HG03135 (cell line): ENCODE data around the gene MSH4.
"Not testable (repeated sequence)": the region's sequence is repeated elsewhere in the genome, so short reads cannot be mapped to it uniquely, and the experiment has no call there.

Experiments
- ATAC-seq: cut with Tn5 transposase; IDR thresholded peaks from one replicate; pipeline ENCODE4 v1.9.1; 2021; ENCODE audit warnings: mild to moderate bottlenecking, moderate library complexity; ENCODE audit not compliant: unreplicated experiment

Gene MSH4

DNA sequence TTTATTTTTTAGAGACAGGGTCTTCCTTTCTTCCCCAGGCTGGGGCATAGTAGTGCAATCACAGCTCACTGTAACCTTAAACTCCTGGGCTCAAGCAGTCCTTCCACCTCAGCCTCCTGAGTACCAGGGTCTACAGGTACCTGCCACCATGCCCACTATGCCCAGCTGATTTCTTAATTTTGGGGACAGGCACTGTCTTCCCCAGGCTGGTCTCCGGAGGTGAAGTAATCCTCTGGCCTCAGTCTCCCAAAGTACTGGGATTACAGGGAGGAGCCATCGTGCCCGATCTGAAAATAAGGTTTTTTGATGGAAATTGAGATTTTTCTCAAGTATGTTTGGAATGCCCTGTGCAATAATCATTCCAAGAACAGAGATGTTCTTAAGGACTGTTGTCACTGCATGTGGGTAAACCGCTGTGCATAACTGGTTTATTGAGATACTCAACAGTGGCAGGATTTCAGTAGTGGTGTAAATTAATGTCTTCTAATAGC, 934 bp upstream of the MSH4 start:
- ATAC-seq = no peak

DNA sequence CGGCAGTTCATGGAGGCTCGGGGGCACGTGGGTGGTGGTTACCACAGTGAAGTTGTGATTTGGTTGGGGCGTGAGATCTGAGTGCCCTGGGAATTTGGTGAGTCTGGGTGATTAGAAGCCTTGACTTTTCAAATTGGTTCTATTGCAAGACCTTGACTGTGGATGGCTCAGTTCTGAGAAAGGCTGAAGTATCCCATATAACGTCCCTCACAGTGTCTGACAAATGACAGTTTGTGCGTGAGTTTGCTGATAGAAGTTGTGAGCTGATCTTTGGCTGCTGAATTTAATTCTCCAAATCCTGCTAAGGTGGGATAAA, 549 bp downstream of the MSH4 start:
- no peak for ATAC-seq

DNA sequence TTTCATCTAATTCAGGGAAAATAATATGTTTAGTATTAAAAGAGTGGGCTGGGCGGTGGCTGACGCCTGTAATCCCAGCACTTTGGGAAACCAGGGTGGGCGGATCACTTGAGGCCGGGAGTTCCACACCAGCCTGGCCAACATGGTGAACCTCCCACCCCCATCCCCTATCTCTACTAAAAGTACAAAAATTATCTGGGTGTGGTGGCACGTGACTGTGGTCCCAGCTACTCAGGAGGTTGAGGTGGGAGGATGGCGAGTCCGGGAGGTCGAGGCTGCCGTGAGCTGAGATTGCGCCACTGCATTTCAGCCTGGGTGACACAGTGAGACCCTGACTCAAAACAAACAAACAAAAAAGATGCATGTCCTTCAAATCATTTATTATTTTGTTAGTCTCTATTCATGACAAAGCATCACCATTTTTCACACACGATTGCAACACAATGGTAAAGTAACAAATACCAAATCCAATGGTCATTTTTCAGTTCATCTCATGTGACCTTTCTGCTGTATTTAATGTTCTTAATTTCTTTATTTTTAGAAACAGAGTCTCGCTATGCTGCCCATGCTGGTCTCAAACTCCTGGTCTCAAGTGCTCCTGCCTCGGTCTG, 1.0 kb downstream of the MSH4 start:
- ATAC-seq = no peak

DNA sequence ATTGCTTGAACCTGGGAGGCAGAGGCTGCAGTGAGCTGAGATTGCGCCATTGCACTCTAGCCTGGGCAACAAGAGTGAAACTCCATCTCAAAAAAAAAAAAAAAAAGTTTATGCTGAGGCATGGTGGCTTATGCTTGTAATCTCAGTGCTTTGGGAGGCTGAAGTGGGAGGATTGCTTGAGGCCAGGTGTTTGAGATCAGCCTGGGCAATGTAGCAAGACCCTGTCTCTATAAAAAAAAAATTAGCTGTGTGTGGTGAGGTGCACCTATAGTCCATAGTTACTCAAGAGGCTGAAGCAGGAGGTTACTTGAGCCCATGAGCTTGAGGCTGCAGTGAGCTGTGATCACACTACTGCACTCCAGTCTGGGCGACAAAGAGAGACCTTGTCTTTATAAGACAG, 4.8 kb downstream of the MSH4 start:
- not testable (repeated sequence) for ATAC-seq

DNA sequence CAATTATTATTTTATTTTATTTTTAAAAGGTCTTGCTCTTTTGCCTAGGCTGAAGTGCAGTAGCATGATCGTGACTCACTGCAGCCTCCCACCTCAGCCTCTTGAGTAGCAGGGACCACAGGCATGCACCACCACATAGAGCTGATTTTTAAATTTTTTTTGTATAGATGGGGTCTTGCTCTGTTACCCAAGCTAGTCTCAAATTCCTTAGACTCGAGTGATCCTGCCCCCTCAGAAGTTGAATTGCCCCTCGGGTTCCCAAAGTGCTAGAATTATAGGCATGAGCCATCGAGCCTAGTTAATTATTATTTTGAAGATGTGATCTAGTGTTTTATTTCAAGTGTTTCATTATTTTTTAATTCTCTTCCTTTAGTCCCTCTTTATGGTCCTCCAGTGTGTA, 12.2 kb downstream of the MSH4 start:
- no peak for ATAC-seq

DNA sequence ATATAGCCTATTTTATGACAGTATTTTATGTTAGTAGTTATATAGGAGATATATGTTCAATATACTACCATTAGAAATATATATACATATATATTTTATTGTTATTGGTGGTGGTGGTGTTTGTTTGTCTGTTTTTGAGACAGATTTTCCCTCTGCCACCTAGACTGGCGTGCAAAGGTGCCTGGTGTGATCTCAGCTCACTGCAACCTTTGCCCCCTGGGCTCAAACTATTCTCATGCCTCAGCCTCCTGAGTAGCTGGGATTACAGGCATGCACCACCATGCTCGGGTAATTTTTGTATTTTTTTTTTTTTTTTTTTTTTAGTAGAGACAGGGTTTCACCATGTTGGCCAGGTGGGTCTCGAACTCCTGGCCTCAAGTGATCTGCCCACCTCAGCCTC, 13.4 kb downstream of the MSH4 start:
- ATAC-seq = not testable (repeated sequence)

DNA sequence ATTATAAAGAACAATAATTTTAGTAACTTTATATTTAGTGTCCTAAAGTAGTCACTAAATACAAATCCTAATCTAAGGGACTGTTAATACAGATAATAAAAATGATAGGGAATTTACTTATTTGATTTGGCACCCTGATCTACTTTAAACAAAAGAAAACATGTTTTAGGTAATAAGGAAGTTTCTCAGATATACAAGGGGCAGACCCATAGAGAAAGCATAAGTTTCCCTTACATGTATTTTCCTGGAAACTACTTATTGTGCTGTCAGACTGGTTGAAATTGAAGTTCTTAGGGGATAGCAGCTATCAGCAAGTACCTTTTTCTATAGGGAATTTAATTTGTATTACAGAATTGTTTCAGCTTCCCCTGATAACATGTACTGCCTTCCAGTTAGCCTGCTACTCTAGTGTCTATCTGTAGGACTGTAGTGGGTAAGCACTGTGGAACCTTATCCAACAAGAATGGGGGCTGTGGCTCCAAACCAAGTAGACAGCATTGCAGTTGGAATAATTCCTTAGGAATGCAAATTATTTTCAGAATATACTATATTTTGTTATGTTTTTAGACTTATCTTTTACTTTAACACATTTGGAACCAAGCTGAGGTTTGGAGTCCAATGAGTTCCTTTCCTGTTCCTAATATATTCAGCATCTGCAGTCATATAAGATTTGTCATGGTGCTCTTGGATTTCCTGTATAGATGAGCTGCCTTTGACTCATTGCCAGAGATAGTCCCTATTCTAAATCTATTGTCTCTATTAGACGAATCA, 14.7 kb downstream of the MSH4 start:
- no peak for ATAC-seq

DNA sequence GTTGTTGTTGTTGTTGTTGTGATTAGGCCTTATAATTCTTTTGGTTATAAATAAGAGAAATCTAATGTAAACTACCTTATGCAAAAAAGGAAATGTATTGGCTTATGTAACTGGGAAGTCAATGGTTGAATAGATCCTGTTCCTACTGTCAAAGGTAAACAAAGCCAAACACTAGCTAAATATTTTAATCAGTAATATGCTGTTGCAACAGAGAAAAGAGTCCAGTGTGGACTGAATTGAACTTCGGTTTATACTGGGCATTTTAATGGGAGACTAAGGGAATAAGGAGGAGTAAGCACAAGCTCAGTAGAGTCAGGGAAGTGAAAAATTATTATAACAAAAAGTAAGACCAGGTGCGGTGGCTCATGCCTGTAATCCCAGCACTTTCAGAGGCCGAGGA, 15.4 kb downstream of the MSH4 start:
- no peak for ATAC-seq

DNA sequence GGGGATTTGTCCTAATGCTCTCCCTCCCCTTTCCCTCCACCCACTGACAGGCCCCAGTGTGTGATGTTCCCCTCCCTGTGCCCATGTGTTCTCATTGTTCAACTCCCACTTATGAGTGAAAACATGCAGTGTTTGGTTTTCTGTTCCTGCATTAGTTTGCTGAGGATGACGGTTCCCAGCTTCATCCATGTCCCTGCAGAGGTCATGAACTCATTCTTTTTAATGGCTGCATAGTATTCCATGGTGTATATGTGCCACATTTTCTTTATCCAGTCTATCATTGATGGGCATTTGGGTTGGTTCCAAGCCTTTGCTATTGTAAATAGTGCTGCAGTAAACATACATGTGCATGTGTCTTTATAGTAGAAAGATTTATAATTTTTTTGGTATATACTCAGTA, 26.9 kb downstream of the MSH4 start:
- not testable (repeated sequence) for ATAC-seq

DNA sequence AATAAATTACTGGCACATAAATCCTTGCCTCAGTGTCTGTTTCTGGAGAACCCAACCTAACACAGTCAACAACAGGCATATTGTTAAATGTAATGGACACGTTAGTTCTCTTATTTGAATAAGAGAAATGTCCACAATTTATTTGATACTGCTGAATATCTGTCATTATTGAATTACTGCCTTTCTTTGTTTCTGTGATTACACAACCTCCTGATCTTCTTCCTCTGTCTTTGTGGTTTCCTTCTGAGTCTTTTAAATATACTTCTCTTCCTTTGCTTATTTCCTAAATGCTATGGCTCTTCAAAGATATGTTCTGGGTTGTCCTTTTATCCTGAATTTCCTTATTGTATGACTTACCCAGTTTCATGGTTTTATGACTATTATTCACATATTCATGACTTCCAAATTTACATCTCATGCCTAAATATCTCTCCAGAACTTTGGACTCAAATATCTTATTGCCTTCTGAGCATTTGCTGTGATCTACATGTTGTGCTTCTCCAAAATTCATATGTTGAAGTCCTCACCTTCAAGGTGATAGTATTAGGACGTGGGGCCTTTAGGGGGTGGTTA, 39.9 kb downstream of the MSH4 start:
- no peak for ATAC-seq

DNA sequence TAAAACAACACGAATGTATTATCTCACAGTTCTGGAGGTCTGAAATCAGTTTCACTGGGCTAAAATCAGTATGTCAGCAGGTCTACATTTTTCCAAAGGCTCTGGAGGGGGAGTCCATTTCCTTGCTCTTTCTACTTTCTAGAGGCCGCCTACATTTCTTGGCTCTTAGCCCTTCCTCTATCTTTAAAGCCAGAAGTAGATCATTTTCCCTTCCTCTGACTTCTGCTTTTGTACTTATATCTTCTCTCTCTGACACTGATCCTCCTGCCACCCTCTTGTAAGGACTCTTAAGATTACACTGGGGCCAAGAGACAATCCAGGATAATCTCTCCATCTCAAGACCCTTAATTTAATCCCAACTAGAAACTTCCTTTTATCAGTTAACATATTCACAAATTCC, 41.4 kb downstream of the MSH4 start:
- no peak for ATAC-seq

DNA sequence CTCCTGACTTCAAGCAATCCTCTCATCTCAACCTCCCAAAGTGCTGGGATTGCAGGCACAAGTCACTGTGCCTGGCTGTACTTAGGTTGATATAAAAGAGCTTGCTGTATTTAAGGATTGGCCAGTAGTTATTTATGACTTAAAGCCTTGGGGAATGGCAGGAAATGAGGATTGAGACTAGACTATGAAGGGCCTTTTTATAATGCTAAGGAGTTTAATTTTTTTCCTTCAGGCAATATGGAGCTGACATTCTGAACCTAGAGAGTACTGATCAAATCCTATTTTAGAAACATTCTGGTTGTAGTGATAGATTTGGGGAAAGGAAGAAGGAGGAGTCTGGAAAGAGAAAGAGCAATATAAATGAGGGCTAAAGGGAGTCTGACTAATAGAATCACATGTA, 44.7 kb downstream of the MSH4 start:
- ATAC-seq = no peak

DNA sequence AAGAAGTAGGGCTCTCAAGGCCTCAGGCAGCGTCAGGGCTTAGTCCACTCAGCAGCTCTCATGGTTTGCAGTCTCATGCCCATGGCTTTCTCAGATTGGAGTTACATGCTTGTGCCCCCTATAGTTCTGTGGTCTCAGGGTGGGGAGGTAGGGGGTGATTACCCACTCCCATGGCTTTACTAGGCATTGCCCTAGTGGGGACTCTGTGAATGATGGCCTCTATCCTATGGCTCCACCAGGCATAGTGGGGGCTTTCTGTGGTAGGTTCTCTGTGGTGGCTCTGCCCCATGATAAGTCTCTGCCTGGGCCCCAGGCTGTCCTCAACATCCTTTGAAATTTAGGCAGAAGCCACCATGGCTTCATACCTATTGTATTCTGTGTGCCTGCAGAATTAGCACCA, 48.9 kb downstream of the MSH4 start:
- ATAC-seq = no peak

DNA sequence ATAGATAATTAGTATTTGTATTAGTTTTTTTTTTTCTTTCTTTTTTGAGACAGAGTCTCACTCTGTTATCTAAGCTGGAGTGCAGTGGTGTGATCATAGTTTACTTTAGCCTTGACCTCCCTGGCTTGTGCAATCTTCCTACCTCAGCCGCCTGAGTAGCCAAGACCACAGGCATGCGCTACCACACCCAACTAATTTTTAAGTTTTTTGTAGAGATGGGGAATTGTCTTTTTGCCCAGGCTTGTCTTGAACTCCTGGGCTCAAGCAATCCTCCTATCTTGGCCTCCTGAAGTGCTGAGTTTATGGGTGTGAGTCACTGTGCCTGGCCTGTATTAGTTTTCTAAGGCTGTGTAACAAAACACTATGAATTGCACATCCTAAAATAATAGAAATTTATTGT, 58.3 kb downstream of the MSH4 start:
- no peak for ATAC-seq

DNA sequence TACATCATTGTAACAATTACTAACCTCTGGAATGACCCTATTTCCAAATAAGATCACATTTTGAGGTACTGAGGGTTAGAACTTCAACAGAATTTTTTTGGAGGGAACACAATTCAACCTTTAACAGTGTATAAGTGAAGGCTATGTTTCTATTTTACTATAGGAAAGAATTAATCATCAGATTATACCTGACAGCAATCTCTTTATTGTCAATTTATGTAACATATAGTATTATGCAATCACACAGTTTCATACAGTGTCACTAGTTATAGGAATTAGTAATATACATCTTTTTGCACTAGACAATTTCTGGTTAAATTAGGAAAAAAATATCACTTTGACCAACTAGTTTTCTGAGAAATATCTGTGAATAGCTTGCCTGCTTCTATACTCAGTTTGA, 59.1 kb downstream of the MSH4 start:
- no peak for ATAC-seq

DNA sequence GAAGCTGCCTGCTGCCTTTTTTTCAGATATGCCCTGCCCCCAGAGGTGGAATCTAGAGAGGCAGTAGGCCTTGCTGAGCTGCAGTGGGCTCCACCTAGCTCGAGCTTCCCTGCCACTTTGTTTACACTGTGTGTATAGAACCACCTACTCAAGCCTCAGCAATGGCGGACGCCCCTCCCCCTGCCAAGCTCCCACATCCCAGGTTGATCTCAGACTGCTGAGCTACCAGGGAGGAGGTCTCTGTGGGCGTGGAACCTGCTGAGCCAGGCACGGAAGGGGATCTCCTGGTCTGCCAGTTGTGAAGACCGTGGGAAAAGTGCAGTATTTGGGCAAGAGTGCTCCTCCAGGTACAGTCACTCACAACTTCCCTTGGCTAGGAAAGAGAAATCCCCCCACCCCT, 65.1 kb downstream of the MSH4 start:
- no peak for ATAC-seq

DNA sequence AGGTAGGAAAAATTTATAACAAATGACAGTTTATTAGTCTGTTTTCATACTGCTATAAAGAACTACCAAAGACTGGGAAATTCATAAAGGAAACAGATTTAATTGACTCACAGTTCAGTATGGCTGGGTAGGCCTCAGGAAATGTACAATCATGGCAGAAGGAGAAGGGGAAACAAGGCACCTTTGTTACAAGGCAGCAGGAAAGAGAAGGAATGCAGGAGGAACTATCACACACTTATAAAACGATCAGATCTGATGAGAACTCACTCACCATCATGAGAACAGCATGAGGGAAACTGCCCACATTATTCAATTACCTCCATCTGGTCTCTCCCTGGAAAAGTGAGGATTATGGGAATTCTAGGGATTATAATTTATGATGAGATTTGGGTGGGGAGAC, 74.3 kb downstream of the MSH4 start:
- no peak for ATAC-seq

DNA sequence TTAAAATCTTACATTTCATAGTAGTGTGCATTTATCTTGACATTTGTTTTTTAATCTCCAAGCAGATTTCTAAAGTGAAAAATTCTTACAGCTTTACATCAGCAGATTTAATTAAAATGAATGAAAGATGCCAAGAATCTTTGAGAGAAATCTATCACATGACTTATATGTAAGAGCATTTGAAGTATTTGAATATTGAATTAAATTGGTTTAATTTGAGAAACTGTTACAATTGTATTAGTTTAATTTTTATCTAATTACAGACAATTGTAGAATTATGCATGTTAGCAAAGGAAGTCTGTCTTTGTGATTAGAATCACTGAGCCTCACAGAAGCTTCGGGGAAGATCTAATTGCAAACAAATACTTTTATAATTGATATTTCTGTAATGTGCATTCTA, 83.3 kb downstream of the MSH4 start:
- ATAC-seq = no peak

DNA sequence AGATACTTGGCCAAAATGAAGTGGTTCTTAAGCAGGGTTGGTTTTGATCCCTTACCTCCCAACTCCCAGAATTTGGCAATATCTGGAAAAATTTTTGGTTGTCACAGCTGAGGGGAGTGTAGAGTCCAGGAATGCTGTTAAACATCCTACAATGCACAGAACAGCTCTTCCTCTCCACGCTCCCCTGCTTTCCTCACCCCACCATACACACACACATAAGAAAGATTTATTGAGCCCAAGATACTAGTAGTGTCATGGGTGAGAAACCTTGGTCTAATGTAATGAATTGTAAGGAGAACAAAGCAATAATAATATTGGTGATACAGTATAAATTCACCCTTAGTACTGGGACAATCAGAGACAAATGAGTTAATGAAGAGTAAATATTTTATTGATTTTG, 87.8 kb downstream of the MSH4 start:
- ATAC-seq = no peak

DNA sequence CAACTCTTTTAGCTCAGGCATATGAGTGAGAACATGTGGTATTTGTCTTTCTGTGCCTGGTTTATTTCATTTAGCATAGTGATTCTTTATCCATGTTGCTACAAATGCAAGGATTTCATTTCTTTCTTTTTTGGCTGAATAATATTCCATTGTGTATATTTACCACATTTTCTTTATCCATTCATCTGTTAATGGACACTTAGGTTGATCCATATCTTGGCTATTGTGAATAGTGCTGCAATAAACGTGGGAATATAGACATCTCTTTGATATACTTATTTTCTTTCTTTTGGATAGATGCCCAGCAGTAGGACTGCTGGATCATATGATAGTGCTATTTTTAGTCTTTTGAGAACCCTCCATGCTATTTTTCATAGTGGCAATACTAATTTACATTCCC, 104.7 kb downstream of the MSH4 start:
- ATAC-seq = no peak

DNA sequence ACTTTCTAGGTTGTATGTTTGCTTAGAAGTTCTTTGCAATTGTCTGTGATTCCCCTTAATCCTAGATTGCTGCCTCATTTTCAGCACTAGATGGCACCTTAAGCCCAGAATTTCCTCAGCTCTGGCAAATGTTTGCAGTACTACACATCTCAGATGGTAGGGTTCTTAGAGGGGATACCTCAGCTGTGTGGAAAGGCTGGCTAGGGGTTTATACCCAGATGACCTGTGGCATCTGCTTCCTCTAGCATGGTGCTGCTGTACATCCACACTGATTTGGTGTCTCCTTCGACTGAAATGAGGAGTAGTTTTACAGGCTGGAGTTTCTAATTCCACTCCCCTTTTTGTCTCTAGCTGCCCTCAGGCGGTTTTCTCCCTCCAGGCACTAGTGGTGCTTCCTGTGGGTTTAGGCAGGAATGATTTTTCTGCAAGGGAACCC, 112.1 kb downstream of the MSH4 start:
- peak; percentile 76 for ATAC-seq

DNA sequence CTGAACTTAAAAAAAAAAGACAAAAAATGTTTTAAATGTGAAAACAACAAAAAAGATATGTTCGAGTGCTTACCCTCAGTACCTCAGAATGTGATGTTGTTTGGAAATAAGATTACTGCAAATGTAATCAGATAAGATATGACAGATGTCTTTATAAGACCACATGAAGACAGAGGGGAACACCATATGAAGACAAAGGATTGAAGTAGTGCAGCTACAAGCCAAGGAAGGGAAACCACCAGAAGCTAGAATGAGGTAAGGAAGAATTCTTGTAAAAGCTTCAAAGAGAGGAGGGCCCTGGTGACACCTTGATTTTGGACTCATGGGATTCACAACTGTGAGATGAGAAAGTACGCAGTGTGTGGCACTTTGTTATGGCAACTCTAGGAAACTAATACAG, 120.2 kb downstream of the MSH4 start:
- ATAC-seq = no peak

DNA sequence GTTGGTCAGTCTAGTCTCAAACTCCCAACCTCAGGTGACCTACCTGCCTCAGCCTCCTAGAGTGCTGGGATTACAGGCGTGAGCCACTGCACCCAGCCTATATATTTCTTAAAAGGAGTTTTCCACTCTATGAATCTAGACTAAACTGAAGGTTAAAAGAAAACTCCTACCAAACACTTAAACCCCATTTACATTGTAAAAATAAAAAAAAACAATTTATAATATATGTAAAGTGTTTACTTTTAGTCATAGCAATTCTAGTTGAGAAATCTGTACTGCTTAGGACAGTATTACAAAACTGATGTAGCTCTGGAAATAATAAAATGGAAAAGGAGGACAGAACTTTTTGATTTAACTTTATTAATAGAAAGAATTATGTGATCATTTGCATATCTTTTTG, 126.0 kb downstream of the MSH4 start:
- ATAC-seq = no peak
